H9 (cell line): ENCODE data around the gene ROBO2. TPM values are rescaled to one million over a fixed set of nuclear protein-coding genes. Genes with fewer than 3 reads are reported as not detected.

Experiments
- DNase-seq: peaks from one replicate; pipeline ENCODE4 v3.0.0-alpha.2; 2017
- H2AFZ ChIP-seq: one replicate; pipeline ENCODE4 v1.6.1; 2013; ENCODE audit warnings: mild to moderate bottlenecking, low read length, control low read depth, moderate library complexity
- H2AK5ac ChIP-seq: 2 replicates; pipeline ENCODE4 v1.6.1; 2013; ENCODE audit warnings: low read length, control low read depth, mixed read lengths; ENCODE audit not compliant: insufficient read length
- H2BK120ac ChIP-seq: one replicate; pipeline ENCODE4 v1.6.1; 2013; ENCODE audit warnings: low read depth, mild to moderate bottlenecking, low read length, control low read depth, inconsistent platforms; ENCODE audit not compliant: poor library complexity, severe bottlenecking
- H2BK12ac ChIP-seq: 2 replicates; pipeline ENCODE4 v1.6.1; 2013; ENCODE audit warnings: low read length, control low read depth, mixed read lengths, low read depth; ENCODE audit not compliant: insufficient read length
- H2BK15ac ChIP-seq: 2 replicates; pipeline ENCODE4 v1.6.1; 2013; ENCODE audit warnings: low read depth, low read length, control low read depth
- H2BK20ac ChIP-seq: one replicate; pipeline ENCODE4 v1.6.1; 2013; ENCODE audit warnings: low read depth, mild to moderate bottlenecking, low read length, control low read depth, inconsistent platforms; ENCODE audit not compliant: poor library complexity, severe bottlenecking
- H2BK5ac ChIP-seq: 2 replicates; pipeline ENCODE4 v1.6.1; 2013; ENCODE audit warnings: low read length, control low read depth, mixed read lengths; ENCODE audit not compliant: insufficient read length
- H3K14ac ChIP-seq: 2 replicates; pipeline ENCODE4 v1.6.1; 2013; ENCODE audit warnings: low read length, control low read depth; ENCODE audit not compliant: insufficient read depth
- H3K18ac ChIP-seq: 2 replicates; pipeline ENCODE4 v1.6.1; 2013; ENCODE audit warnings: low read depth, mild to moderate bottlenecking, mixed read lengths, low read length, control low read depth; ENCODE audit not compliant: insufficient read length
- H3K23ac ChIP-seq: 2 replicates; pipeline ENCODE4 v1.6.1; 2013; ENCODE audit warnings: low read length, control low read depth, mixed read lengths, low read depth; ENCODE audit not compliant: insufficient read length
- H3K23me2 ChIP-seq: 2 replicates; pipeline ENCODE4 v1.6.1; 2013; ENCODE audit warnings: low read depth, mild to moderate bottlenecking, mixed read lengths, low read length, control low read depth; ENCODE audit not compliant: insufficient read length, poor library complexity, severe bottlenecking
- H3K27ac ChIP-seq: 2 replicates; pipeline ENCODE4 v1.5.1; 2013; ENCODE audit warnings: low read length, control low read depth, mixed read lengths, low read depth; ENCODE audit not compliant: insufficient read length
- H3K27me3 ChIP-seq: 2 replicates; pipeline ENCODE4 v1.6.1; 2013; ENCODE audit warnings: low read length, control low read depth, inconsistent platforms; ENCODE audit not compliant: insufficient read depth
- H3K4ac ChIP-seq: 2 replicates; pipeline ENCODE4 v1.6.1; 2013; ENCODE audit warnings: low read depth, mild to moderate bottlenecking, control low read depth, inconsistent platforms, low read length, moderate library complexity
- H3K4me1 ChIP-seq: 2 replicates; pipeline ENCODE4 v1.6.1; 2013; ENCODE audit warnings: low read length, control low read depth, inconsistent platforms; ENCODE audit not compliant: insufficient read depth
- H3K4me2 ChIP-seq: 2 replicates; pipeline ENCODE4 v1.6.1; 2013; ENCODE audit warnings: low read length, control low read depth, mixed read lengths; ENCODE audit not compliant: insufficient read length, insufficient read depth
- H3K56ac ChIP-seq: 2 replicates; pipeline ENCODE4 v1.6.1; 2013; ENCODE audit warnings: low read depth, mild to moderate bottlenecking, mixed read lengths, low read length, control low read depth; ENCODE audit not compliant: insufficient read length
- H3K79me1 ChIP-seq: 2 replicates; pipeline ENCODE4 v1.6.1; 2013; ENCODE audit warnings: low read depth, mild to moderate bottlenecking, moderate library complexity, low read length, control low read depth, inconsistent platforms; ENCODE audit not compliant: insufficient read depth, poor library complexity, severe bottlenecking
- H3K79me2 ChIP-seq: 2 replicates; pipeline ENCODE4 v1.6.1; 2013; ENCODE audit warnings: low read length, control low read depth, inconsistent platforms; ENCODE audit not compliant: insufficient read depth
- H3K9ac ChIP-seq: 2 replicates; pipeline ENCODE4 v1.6.1; 2013; ENCODE audit warnings: low read length, control low read depth, mixed read lengths; ENCODE audit not compliant: insufficient read length; ENCODE audit errors: extremely low read depth
- H3K9me3 ChIP-seq: one replicate; pipeline ENCODE4 v1.6.1; 2013; ENCODE audit warnings: low read depth, low read length, inconsistent platforms; ENCODE audit not compliant: control insufficient read depth
- H3T11ph ChIP-seq: one replicate; pipeline ENCODE4 v1.6.1; 2013; ENCODE audit warnings: mild to moderate bottlenecking, low read length, control low read depth, inconsistent platforms
- H4K20me1 ChIP-seq: one replicate; pipeline ENCODE4 v1.6.1; 2013; ENCODE audit not compliant: control insufficient read depth, insufficient read length, insufficient read depth
- H4K5ac ChIP-seq: 2 replicates; pipeline ENCODE4 v1.6.1; 2013; ENCODE audit warnings: low read depth, mild to moderate bottlenecking, mixed read lengths, low read length, control low read depth; ENCODE audit not compliant: insufficient read length
- H4K8ac ChIP-seq: replicated peaks from 2 replicates; pipeline ENCODE4 v1.6.1; 2013; ENCODE audit warnings: low read length, control low read depth, mixed read lengths, low read depth; ENCODE audit not compliant: insufficient read length
- H4K91ac ChIP-seq: 2 replicates; pipeline ENCODE4 v1.6.1; 2013; ENCODE audit warnings: low read depth, mild to moderate bottlenecking, moderate library complexity, mixed read lengths, low read length, control low read depth; ENCODE audit not compliant: insufficient read length
- H3K27ac Mint-ChIP-seq, 3 experiments: 2 replicates in 2 of 3; 3 replicates in 1 of 3; pipeline ENCODE4 v1.8.0; 2020 to 2021; ENCODE audit warnings: mixed read lengths in 3 of 3, mild to moderate bottlenecking in 1 of 3, moderate library complexity in 1 of 3
- H3K27me3 Mint-ChIP-seq: 2 replicates; pipeline ENCODE4 v1.8.0; 2021; ENCODE audit warnings: low read depth, mild to moderate bottlenecking, moderate library complexity, mixed read lengths
- H3K36me3 Mint-ChIP-seq, 3 experiments: 2 replicates in 2 of 3; 3 replicates in 1 of 3; pipeline ENCODE4 v1.8.0; 2020 to 2021; ENCODE audit warnings: low read depth in 3 of 3, mixed read lengths in 3 of 3; ENCODE audit not compliant: insufficient read depth in 1 of 3
- H3K4me1 Mint-ChIP-seq, 2 experiments: 2 replicates each; pipeline ENCODE4 v1.8.0; 2020; ENCODE audit warnings: mixed read lengths in 2 of 2
- H3K4me3 Mint-ChIP-seq, 2 experiments: 2 replicates in 1 of 2; 3 replicates in 1 of 2; pipeline ENCODE4 v1.8.0; 2020 to 2021; ENCODE audit warnings: mild to moderate bottlenecking in 2 of 2, mixed read lengths in 2 of 2, moderate library complexity in 1 of 2
- H3K9me3 Mint-ChIP-seq, 2 experiments: 2 replicates in 1 of 2; 3 replicates in 1 of 2; pipeline ENCODE4 v1.8.0; 2020; ENCODE audit warnings: mild to moderate bottlenecking in 2 of 2, mixed read lengths in 2 of 2, moderate library complexity in 1 of 2
- CTCF ChIP-seq: fragments of 200-600 bp; sonication (generic); conservative IDR thresholded peaks from 3 replicates; pipeline ENCODE4 v1.8.0; 2021; ENCODE audit warnings: antibody characterized with exemption, mild to moderate bottlenecking
- WGBS: extraction: QIAGEN DNeasy Blood & Tissue Kit; methylation state at CpG from one replicate; pipeline ENCODE4 v1.1.7; 2013; ENCODE audit warnings: missing lambda C conversion rate, low lambda C conversion rate, mixed read lengths; ENCODE audit not compliant: insufficient read length; ENCODE audit errors: extremely low coverage; 5-methylcytosine and 5-hydroxymethylcytosine counted together
- total RNA-seq: library from RNA; stranded (reverse); gene quantifications from 2 replicates; pipeline ENCODE4 v1.2.1, GENCODE V29; 2021

The ROBO2 gene
- total RNA-seq, 1 experiment from 2014 or later, result 2.3 TPM

GRCh38 chr3:77254967-77255831 is 215.3 kb downstream of the ROBO2 start:
- peaks cover 2% of the 10 kb centered on the region in 2 experiments; a peak in 3 of 4 replicates for H3K4me1 Mint-ChIP-seq
- no CpG with 5 or more reads among the region's 3 CpGs for WGBS
- Histone ChIP-seq H3K79me2 (no peaks in the 10 kb centered on the region), H4K91ac (no peak overlapping the region), H2BK5ac (no peak overlapping the region), H4K5ac (no peak overlapping the region), H2BK20ac (no peak overlapping the region), H3K4ac (no peak overlapping the region), H2AFZ (no peak overlapping the region), H3K79me1 (no peaks in the 10 kb centered on the region), H3K4me1 (no peaks in the 10 kb centered on the region), H3K27ac (no peak overlapping the region), H3K27me3 (no peaks in the 10 kb centered on the region), H3K56ac (no peak overlapping the region), H4K20me1 (no peaks in the 10 kb centered on the region), H3K23ac (no peak overlapping the region), H3K18ac (no peak overlapping the region), H3K23me2 (no peaks in the 10 kb centered on the region), H2AK5ac (no peak overlapping the region), H2BK12ac (no peak overlapping the region), H3K14ac (no peak overlapping the region), H4K8ac (no peak overlapping the region), H3T11ph (no peak overlapping the region), H3K9ac (no peak overlapping the region), H2BK15ac (no peak overlapping the region), H3K4me2 (no peak overlapping the region), H3K9me3 (no peaks in the 10 kb centered on the region), H2BK120ac (no peak overlapping the region)
- no peaks in the 10 kb centered on the region; a peak in 1 of 5 replicates for H3K9me3 Mint-ChIP-seq
- no peaks in the 10 kb centered on the region for H3K27me3 Mint-ChIP-seq
- no peaks in the 10 kb centered on the region; a peak in 1 of 7 replicates for H3K36me3 Mint-ChIP-seq
- peak; percentile 84 for TF ChIP-seq CTCF
- H3K4me3 Mint-ChIP-seq, result no peak overlapping the region
- H3K27ac Mint-ChIP-seq, result no peak overlapping the region
- DNase-seq, result peak; percentile 53
